Kidney (tissue), 14 donors: ENCODE measurements around the gene ANKMY1. TPM values are rescaled to one million over a fixed set of nuclear protein-coding genes. Genes with fewer than 3 reads are reported as not detected.
A peak's percentile ranks its signal among the peaks of the same experiment; 100 is the strongest.

Experiments used
- DNase-seq, 5 donors: peaks; one replicate each; pipeline ENCODE4 v3.0.0-alpha.2; 2013 to 2020
- FAIRE-seq: peaks from 2 replicates; lab custom pipeline; 2012; peaks lifted over from hg19 to GRCh38; lab: Jason Lieb, UNC
- H3K27ac ChIP-seq, 2 donors: one replicate each; pipeline ENCODE4 v1.7.0; 2013; ENCODE audit warnings: low read depth in 2 of 2, low read length in 2 of 2, inconsistent platforms in 1 of 2
- H3K27me3 ChIP-seq: one replicate; pipeline ENCODE4 v1.7.1; 2013; ENCODE audit warnings: low read length, inconsistent platforms; ENCODE audit not compliant: control insufficient read depth, insufficient read depth
- H3K36me3 ChIP-seq, 3 donors: one replicate each; pipeline versions ENCODE4 v1.7.0 to v1.7.1; 2013; ENCODE audit warnings: low read length in 3 of 3, control low read depth in 1 of 3, inconsistent platforms in 1 of 3; ENCODE audit not compliant: insufficient read depth in 3 of 3, control insufficient read depth in 2 of 3
- H3K4me1 ChIP-seq, 3 donors: one replicate each; pipeline versions ENCODE4 v1.7.0 to v1.7.1; 2013; ENCODE audit warnings: low read length in 3 of 3, inconsistent platforms in 1 of 3, low read depth in 1 of 3; ENCODE audit not compliant: control insufficient read depth in 2 of 3, insufficient read depth in 2 of 3
- H3K4me3 ChIP-seq, 3 donors: one replicate each; pipeline versions ENCODE4 v1.7.0 to v1.8.1; 2013; ENCODE audit warnings: low read length in 3 of 3, control low read depth in 1 of 3, inconsistent platforms in 1 of 3
- H3K9ac ChIP-seq, 3 donors: one replicate each; pipeline versions ENCODE4 v1.7.0 to v1.7.1; 2013; ENCODE audit warnings: low read length in 3 of 3, control low read depth in 1 of 3, inconsistent platforms in 1 of 3
- H3K9me3 ChIP-seq, 3 donors: one replicate each; pipeline versions ENCODE4 v1.7.0 to v1.7.1; 2013; ENCODE audit warnings: low read length in 3 of 3, control low read depth in 1 of 3, inconsistent platforms in 1 of 3; ENCODE audit not compliant: control insufficient read depth in 2 of 3, insufficient read depth in 1 of 3
- CTCF ChIP-seq: IDR thresholded peaks from 3 replicates; pipeline ENCODE4 v1.5.1; 2012; ENCODE audit warnings: mild to moderate bottlenecking, moderate library complexity, borderline replicate concordance; ENCODE audit not compliant: insufficient read depth; ENCODE audit errors: extremely low read depth
- intact Hi-C: fragments of 100-400 bp; cut with DNase I; formaldehyde crosslinking; loops from one replicate; pipeline ENCODE4 v1.11.1; 2022
- polyA plus RNA-seq: library from polyadenylated mRNA; stranded (reverse); fragments of 350-450 nt; fragmentation: Illumina TruSeq; extraction: RNeasy Lipid Tissue Mini Kit (QIAGEN cat#74804); gene quantifications from one replicate; pipeline ENCODE4 v1.2.3, GENCODE V29; 2014; ENCODE audit warnings: low read depth, low replicate concordance; ENCODE audit not compliant: insufficient read depth
- total RNA-seq: library from RNA; stranded (reverse); fragmentation: NEBNext Ultra II Directional; extraction: Animal tissue kit (Norgen Biotek cat#: 25700); gene quantifications from one replicate; pipeline ENCODE4 v1.2.1, GENCODE V29; 2021
- donor health status: control.
- donor health status: control.
- donor health status: control.
- donor health status: control.
- donor health status: control.
- donor health status: DM: yes; HTN: yes; CAD: no.
- donor health status: Normal renal cell carcinoma (clear cell type).

The ANKMY1 gene
- total and polyA plus RNA-seq, 2 donors from 2014 or later, result 3.0 to 22.1 TPM

GRCh38 chr2:240578110-240578450 is 20.3 kb upstream of the ANKMY1 start:
- H3K36me3 ChIP-seq, result peaks cover 0 to 5% (median 4%) of the 10 kb centered on the region in 3 donors

GRCh38 chr2:240577281-240578109 is 19.7 kb upstream of the ANKMY1 start:
- peaks cover 0 to 5% (median 4%) of the 10 kb centered on the region in 3 donors for H3K36me3 ChIP-seq
- FAIRE-seq, result no peak

More at GRCh38 chr2:240578110-240578450, 20.3 kb upstream of the ANKMY1 start:
- intact Hi-C loops, result no loop called here
- no peak overlapping the region for H3K4me3 ChIP-seq
- peaks cover 0 to 7% (median 0%) of the 10 kb centered on the region in 3 donors for H3K4me1 ChIP-seq
- H3K27ac ChIP-seq, result no peak overlapping the region
- DNase-seq, result no peak
- H3K9ac ChIP-seq, result no peak overlapping the region
- H3K9me3 ChIP-seq, result no peaks in the 10 kb centered on the region
- FAIRE-seq, result no peak
- H3K27me3 ChIP-seq, result no peaks in the 10 kb centered on the region
- no peak for TF ChIP-seq CTCF

GRCh38 chr2:240576436-240577205 is 18.8 kb upstream of the ANKMY1 start:
- H3K9me3 ChIP-seq, result no peaks in the 10 kb centered on the region
- H3K27ac ChIP-seq, result no peak overlapping the region
- TF ChIP-seq CTCF, result no peak
- H3K4me3 ChIP-seq, result no peak overlapping the region
- no peaks in the 10 kb centered on the region for H3K27me3 ChIP-seq
- H3K36me3 ChIP-seq, result peaks cover 0 to 5% (median 4%) of the 10 kb centered on the region in 3 donors
- FAIRE-seq (no peak), DNase-seq (peak in 1 of 5 donors; percentile 77)
- no peak overlapping the region for H3K9ac ChIP-seq
- intact Hi-C loops, result no loop called here
- peaks cover 0 to 7% (median 0%) of the 10 kb centered on the region in 3 donors for H3K4me1 ChIP-seq

More at GRCh38 chr2:240577281-240578109, 19.7 kb upstream of the ANKMY1 start:
- Histone ChIP-seq H3K27me3 (no peaks in the 10 kb centered on the region), H3K4me1 (peaks cover 0 to 7% (median 0%) of the 10 kb centered on the region in 3 donors), H3K9me3 (no peaks in the 10 kb centered on the region), H3K4me3 (no peak overlapping the region), H3K27ac (no peak overlapping the region), H3K9ac (no peak overlapping the region)
- intact Hi-C loops, result no loop called here
- DNase-seq, result no peak
- no peak for TF ChIP-seq CTCF
